Esophagus squamous epithelium (tissue), 5 donors: ENCODE measurements around the gene NRXN2. TPM values are rescaled to one million over a fixed set of nuclear protein-coding genes. Genes with fewer than 3 reads are reported as not detected.

ENCODE experiments used
- DNase-seq: peaks from one replicate; lab custom pipeline; 2025; lab: John Stamatoyannopoulos, UW
- H3K27ac ChIP-seq, 4 donors: fragments of 200-600 bp; sonication (generic); one replicate each; pipeline ENCODE4 v1.5.1; 2016 to 2019; ENCODE audit warnings: mild to moderate bottlenecking in 1 of 4
- H3K27me3 ChIP-seq, 4 donors: fragments of 200-600 bp; sonication (generic); 1 replicate in 3 of 4; 2 replicates in 1 of 4; pipeline versions ENCODE4 v1.5.1 to v1.6.0; 2017 to 2021; ENCODE audit warnings: antibody characterized with exemption in 1 of 4
- H3K36me3 ChIP-seq, 3 donors: fragments of 200-600 bp; sonication (generic); one replicate each; pipeline ENCODE4 v1.5.1; 2016 to 2019
- H3K4me1 ChIP-seq, 3 donors: fragments of 200-600 bp; sonication (generic); one replicate each; pipeline ENCODE4 v1.5.1; 2017 to 2019
- H3K4me3 ChIP-seq, 4 donors: fragments of 200-600 bp; sonication (generic); 1 replicate in 3 of 4; 2 replicates in 1 of 4; pipeline ENCODE4 v1.5.1; 2016 to 2019; ENCODE audit warnings: mild to moderate bottlenecking in 2 of 4, moderate library complexity in 1 of 4
- H3K9me3 ChIP-seq, 3 donors: fragments of 200-600 bp; sonication (generic); one replicate each; pipeline ENCODE4 v1.5.1; 2016 to 2019
- CTCF ChIP-seq, 6 experiments: fragments of 450-650 bp in 4 of 6; fragments of 200-600 bp in 2 of 6; sonication (generic) in 2 of 6; IDR thresholded peaks; one replicate each; pipeline ENCODE4 v1.5.1; 2016 to 2019; ENCODE audit warnings: antibody characterized with exemption in 6 of 6, mild to moderate bottlenecking in 4 of 6, moderate library complexity in 4 of 6
- POLR2A ChIP-seq, 4 donors: fragments of 450-650 bp; IDR thresholded peaks; one replicate each; pipeline ENCODE4 v1.6.1; 2017; ENCODE audit warnings: antibody characterized with exemption in 4 of 4, mild to moderate bottlenecking in 4 of 4, moderate library complexity in 3 of 4
- WGBS, 2 donors: methylation state at CpG; one replicate each; pipeline ENCODE4 v1.1.5; 2018; 5-methylcytosine and 5-hydroxymethylcytosine counted together
- intact Hi-C: fragments of 100-400 bp; cut with DNase I; formaldehyde crosslinking; loops from one replicate; pipeline ENCODE4 v1.15.0; 2022
- total RNA-seq, 4 donors: library from RNA; depleted of rRNA; stranded (reverse); fragments of >200 nt; gene quantifications; one replicate each; pipeline ENCODE4 v1.1.0, GENCODE V29; 2016
- donor health status: DM: yes; HTN: yes; CAD: no.

NRXN2 gene
- total RNA-seq, 4 donors from 2014 or later = 0.38 TPM; not detected in 3

GRCh38 chr11:64631675-64632074, 91.3 kb downstream of the NRXN2 start:
- Histone ChIP-seq H3K27me3 (peaks cover 0 to 46% (median 0%) of the 10 kb centered on the region in 4 donors), H3K27ac (no peak overlapping the region), H3K4me3 (no peak overlapping the region), H3K4me1 (peaks cover 0 to 4% (median 0%) of the 10 kb centered on the region in 3 donors), H3K36me3 (no peaks in the 10 kb centered on the region), H3K9me3 (no peaks in the 10 kb centered on the region)
- TF ChIP-seq CTCF (IDR thresholded peaks at IDR 0.05) = no peak
- TF ChIP-seq POLR2A (IDR thresholded peaks at IDR 0.05) = no peak
- DNase-seq = no peak
- intact Hi-C loops = no loop called here
- 78 to 96% methylated on average over 3 to 4 of the region's 4 CpGs for WGBS, 2 donors

- no peak for TF ChIP-seq CTCF (IDR thresholded peaks at IDR 0.05)
- 42 to 50% methylated on average over 19 to 26 of the region's 56 CpGs for WGBS, 2 donors
- no peaks in the 10 kb centered on the region for H3K9me3 ChIP-seq
- no peak for DNase-seq
- H3K4me1 ChIP-seq = peaks cover 0 to 4% (median 0%) of the 10 kb centered on the region in 3 donors
- H3K4me3 ChIP-seq = no peak overlapping the region
- H3K36me3 ChIP-seq = no peaks in the 10 kb centered on the region
- peaks cover 0 to 30% (median 0%) of the 10 kb centered on the region in 4 donors for H3K27me3 ChIP-seq
- H3K27ac ChIP-seq = no peak overlapping the region
- intact Hi-C loops = no loop called here
Measured at GRCh38 chr11:64629796-64630562, 93.0 kb downstream of the NRXN2 start.

GRCh38 chr11:64629103-64629502, 93.9 kb downstream of the NRXN2 start:
- no peaks in the 10 kb centered on the region for H3K9me3 ChIP-seq
- intact Hi-C loops = no loop called here
- H3K27me3 ChIP-seq = peaks cover 0 to 24% (median 0%) of the 10 kb centered on the region in 4 donors
- TF ChIP-seq CTCF (IDR thresholded peaks at IDR 0.05) (no peak), POLR2A (IDR thresholded peaks at IDR 0.05) (no peak)
- peaks cover 0 to 4% (median 0%) of the 10 kb centered on the region in 3 donors for H3K4me1 ChIP-seq
- 82 to 87% methylated on average over 6 of the region's 6 CpGs for WGBS, 2 donors
- no peak overlapping the region for H3K27ac ChIP-seq
- DNase-seq = no peak
- H3K4me3 ChIP-seq = no peak overlapping the region
- H3K36me3 ChIP-seq = no peaks in the 10 kb centered on the region

GRCh38 chr11:64628596-64628995, 94.4 kb downstream of the NRXN2 start:
- Histone ChIP-seq H3K9me3 (no peaks in the 10 kb centered on the region), H3K27ac (no peak overlapping the region), H3K4me3 (no peak overlapping the region), H3K36me3 (no peaks in the 10 kb centered on the region), H3K27me3 (peaks cover 0 to 24% (median 0%) of the 10 kb centered on the region in 4 donors), H3K4me1 (peaks cover 0 to 4% (median 0%) of the 10 kb centered on the region in 3 donors)
- no peak for TF ChIP-seq POLR2A (IDR thresholded peaks at IDR 0.05)
- no peak for TF ChIP-seq CTCF (IDR thresholded peaks at IDR 0.05)
- WGBS, 2 donors = 17 to 100% methylated on average over 1 of the region's 2 CpGs
- intact Hi-C loops = no loop called here
- no peak for DNase-seq

- TF ChIP-seq POLR2A (IDR thresholded peaks at IDR 0.05) (no peak), CTCF (IDR thresholded peaks at IDR 0.05) (no peak)
- H3K36me3 ChIP-seq = no peaks in the 10 kb centered on the region
- DNase-seq = no peak
- 78 to 88% methylated on average over 2 to 4 of the region's 4 CpGs for WGBS, 2 donors
- H3K9me3 ChIP-seq = no peaks in the 10 kb centered on the region
- no peak overlapping the region for H3K4me3 ChIP-seq
- peaks cover 0 to 4% (median 0%) of the 10 kb centered on the region in 3 donors for H3K4me1 ChIP-seq
- intact Hi-C loops = no loop called here
- no peak overlapping the region for H3K27ac ChIP-seq
- H3K27me3 ChIP-seq = peaks cover 0 to 24% (median 0%) of the 10 kb centered on the region in 4 donors
Measured at GRCh38 chr11:64627371-64627770, 95.6 kb downstream of the NRXN2 start.
